ENCODE measurements around the gene TNFRSF21. TPM values are rescaled to one million over a fixed set of nuclear protein-coding genes. Genes with fewer than 3 reads are reported as not detected.

TNFRSF21 gene
- polyA plus RNA-seq, 1 donor (not counting 4 experiments of a cell fraction or from before 2014, with no cell fraction given): 50.2 TPM

- H3K9ac ChIP-seq (ENCODE audit: control insufficient read depth, extremely low read depth, insufficient read depth, low read length): no peak overlapping the region
- no peaks in the 10 kb centered on the region for H3K9me3 ChIP-seq (ENCODE audit: control insufficient read depth, low read depth, low read length)
- peaks cover 100% of the 10 kb centered on the region for H3K79me2 ChIP-seq (ENCODE audit: control insufficient read depth, insufficient read depth, low read length)
- peaks cover 2 to 14% of the 10 kb centered on the region in 2 experiments for H3K36me3 ChIP-seq (ENCODE audit: control insufficient read depth in 2 of 2, extremely low read depth in 1 of 2, insufficient read depth in 2 of 2, low read length in 2 of 2)
- peaks cover 29% of the 10 kb centered on the region for H3K4me1 ChIP-seq (ENCODE audit: control insufficient read depth, extremely low read depth, insufficient read depth, low read length)
- no peak for DNase-seq (ENCODE audit: low read depth, low spot score)
- no peak overlapping the region for H3K4me2 ChIP-seq (ENCODE audit: control insufficient read depth, extremely low read depth, insufficient read depth, low read depth, low read length)
- H3K27ac ChIP-seq (ENCODE audit: control insufficient read depth, insufficient read depth, low read length): no peak overlapping the region
- H3K27me3 ChIP-seq (ENCODE audit: control insufficient read depth, extremely low read depth, insufficient read depth, low read length): no peaks in the 10 kb centered on the region
- no peak overlapping the region for H3K4me3 ChIP-seq (ENCODE audit: control insufficient read depth in 2 of 3, extremely low read depth in 1 of 3, insufficient read depth in 2 of 3, low read depth in 1 of 3, low read length in 3 of 3)
- dilution Hi-C loops (cut with MboI; ENCODE audit: extremely low pct_ligation_motif_present, low sequenced_read_pairs): no loop called here
- H3K9me1 ChIP-seq (ENCODE audit: control insufficient read depth, extremely low read depth, insufficient read depth, low read length): peaks cover 3% of the 10 kb centered on the region
- FAIRE-seq: no peak
- peaks cover 10% of the 10 kb centered on the region for H4K20me1 ChIP-seq (ENCODE audit: control insufficient read depth, extremely low read depth, insufficient read depth, low read length)
- H2AFZ ChIP-seq (ENCODE audit: control insufficient read depth, low read length): no peak overlapping the region
- TF ChIP-seq EZH2 (IDR thresholded peaks at IDR 0.05; ENCODE audit: low read length): no peak
- TF ChIP-seq, protein P1, sequence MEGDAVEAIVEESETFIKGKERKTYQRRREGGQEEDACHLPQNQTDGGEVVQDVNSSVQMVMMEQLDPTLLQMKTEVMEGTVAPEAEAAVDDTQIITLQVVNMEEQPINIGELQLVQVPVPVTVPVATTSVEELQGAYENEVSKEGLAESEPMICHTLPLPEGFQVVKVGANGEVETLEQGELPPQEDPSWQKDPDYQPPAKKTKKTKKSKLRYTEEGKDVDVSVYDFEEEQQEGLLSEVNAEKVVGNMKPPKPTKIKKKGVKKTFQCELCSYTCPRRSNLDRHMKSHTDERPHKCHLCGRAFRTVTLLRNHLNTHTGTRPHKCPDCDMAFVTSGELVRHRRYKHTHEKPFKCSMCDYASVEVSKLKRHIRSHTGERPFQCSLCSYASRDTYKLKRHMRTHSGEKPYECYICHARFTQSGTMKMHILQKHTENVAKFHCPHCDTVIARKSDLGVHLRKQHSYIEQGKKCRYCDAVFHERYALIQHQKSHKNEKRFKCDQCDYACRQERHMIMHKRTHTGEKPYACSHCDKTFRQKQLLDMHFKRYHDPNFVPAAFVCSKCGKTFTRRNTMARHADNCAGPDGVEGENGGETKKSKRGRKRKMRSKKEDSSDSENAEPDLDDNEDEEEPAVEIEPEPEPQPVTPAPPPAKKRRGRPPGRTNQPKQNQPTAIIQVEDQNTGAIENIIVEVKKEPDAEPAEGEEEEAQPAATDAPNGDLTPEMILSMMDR (optimal IDR thresholded peaks at IDR 0.05 in 1 of 3, IDR thresholded peaks at IDR 0.05 in 1 of 3, conservative IDR thresholded peaks at IDR 0.05 in 1 of 3; ENCODE audit: extremely low read depth in 1 of 3, insufficient read depth in 2 of 3, low read length in 3 of 3): no peak
These were observed 6.4 kb downstream of the TNFRSF21 start for GRCh38 chr6:47303342-47303741.

- TF ChIP-seq EZH2 (IDR thresholded peaks at IDR 0.05; ENCODE audit: low read length): no peak
- TF ChIP-seq, protein P1 (optimal IDR thresholded peaks at IDR 0.05 in 1 of 3, IDR thresholded peaks at IDR 0.05 in 1 of 3, conservative IDR thresholded peaks at IDR 0.05 in 1 of 3; ENCODE audit: extremely low read depth in 1 of 3, insufficient read depth in 2 of 3, low read length in 3 of 3): no peak
- FAIRE-seq: no peak
- dilution Hi-C loops (cut with MboI; ENCODE audit: extremely low pct_ligation_motif_present, low sequenced_read_pairs): no loop called here
These were observed 7.7 kb downstream of the TNFRSF21 start for GRCh38 chr6:47302043-47302442.

More at GRCh38 chr6:47302043-47302442, 7.7 kb downstream of the TNFRSF21 start:
- H2AFZ ChIP-seq (ENCODE audit: control insufficient read depth, low read length): no peak overlapping the region
- H3K4me1 ChIP-seq (ENCODE audit: control insufficient read depth, extremely low read depth, insufficient read depth, low read length): peaks cover 17% of the 10 kb centered on the region
- peaks cover 100% of the 10 kb centered on the region for H3K79me2 ChIP-seq (ENCODE audit: control insufficient read depth, insufficient read depth, low read length)
- no peak overlapping the region for H3K4me2 ChIP-seq (ENCODE audit: control insufficient read depth, extremely low read depth, insufficient read depth, low read depth, low read length)
- H3K9me1 ChIP-seq (ENCODE audit: control insufficient read depth, extremely low read depth, insufficient read depth, low read length): peaks cover 3% of the 10 kb centered on the region
- no peaks in the 10 kb centered on the region for H3K27me3 ChIP-seq (ENCODE audit: control insufficient read depth, extremely low read depth, insufficient read depth, low read length)
- H4K20me1 ChIP-seq (ENCODE audit: control insufficient read depth, extremely low read depth, insufficient read depth, low read length): peaks cover 4% of the 10 kb centered on the region
- no peak for DNase-seq (ENCODE audit: low read depth, low spot score)
- no peaks in the 10 kb centered on the region for H3K9me3 ChIP-seq (ENCODE audit: control insufficient read depth, low read depth, low read length)
- no peak overlapping the region for H3K9ac ChIP-seq (ENCODE audit: control insufficient read depth, extremely low read depth, insufficient read depth, low read length)
- H3K36me3 ChIP-seq (ENCODE audit: control insufficient read depth in 2 of 2, extremely low read depth in 1 of 2, insufficient read depth in 2 of 2, low read length in 2 of 2): peaks cover 2 to 14% of the 10 kb centered on the region in 2 experiments
- no peak overlapping the region for H3K27ac ChIP-seq (ENCODE audit: control insufficient read depth, insufficient read depth, low read length)
- H3K4me3 ChIP-seq (ENCODE audit: control insufficient read depth in 2 of 3, extremely low read depth in 1 of 3, insufficient read depth in 2 of 3, low read depth in 1 of 3, low read length in 3 of 3): no peak overlapping the region
